Lower leg skin (tissue), 4 donors: ENCODE data around the gene KNOP1. TPM values are rescaled to one million over a fixed set of nuclear protein-coding genes. Genes with fewer than 3 reads are reported as not detected.
"Not testable (repeated sequence)": the region's sequence is repeated elsewhere in the genome, so short reads cannot be mapped to it uniquely, and the experiment has no call there.

Experiments
- DNase-seq, 2 donors: peaks; one replicate each; pipeline ENCODE4 v3.0.0-alpha.2; 2019; ENCODE audit warnings: low spot score in 2 of 2
- H3K4me3 ChIP-seq: fragments of 200-600 bp; sonication (generic); 2 replicates; pipeline ENCODE4 v1.5.1; 2017; ENCODE audit warnings: mild to moderate bottlenecking, low read depth; ENCODE audit not compliant: poor library complexity, severe bottlenecking
- CTCF ChIP-seq, 3 donors: fragments of 450-650 bp; IDR thresholded peaks; one replicate each; pipeline ENCODE4 v1.5.1; 2016; ENCODE audit warnings: antibody characterized with exemption in 3 of 3, mild to moderate bottlenecking in 3 of 3, moderate library complexity in 2 of 3
- POLR2A ChIP-seq, 2 donors: fragments of 450-650 bp; IDR thresholded peaks; one replicate each; pipeline ENCODE4 v1.6.1; 2016 to 2017; ENCODE audit warnings: antibody characterized with exemption in 2 of 2, mild to moderate bottlenecking in 1 of 2, moderate library complexity in 1 of 2
- WGBS, 2 donors: methylation state at CpG; one replicate each; pipeline ENCODE4 v1.1.5; 2018; 5-methylcytosine and 5-hydroxymethylcytosine counted together
- intact Hi-C: fragments of 100-400 bp; cut with DNase I; formaldehyde crosslinking; loops from one replicate; pipeline ENCODE4 v1.15.0; 2023; ENCODE audit warnings: low total_unique reads
- total RNA-seq, 4 donors: library from RNA; depleted of rRNA; stranded (reverse); fragments of >200 nt; gene quantifications; one replicate each; pipeline ENCODE4 v1.1.0, GENCODE V29; 2016

Gene KNOP1
- total RNA-seq, 4 donors from 2014 or later: 12.1 to 22.7 (median 15.0) TPM

GRCh38 chr16:19677402-19677801 lies 40.6 kb downstream of the KNOP1 start:
- TF ChIP-seq CTCF (IDR thresholded peaks at IDR 0.05) (no peak), POLR2A (IDR thresholded peaks at IDR 0.05) (no peak)
- H3K4me3 ChIP-seq: no peak overlapping the region
- intact Hi-C loops: no loop called here
- WGBS, 2 donors: 85 to 91% methylated on average over 7 of the region's 7 CpGs
- DNase-seq: no peak

- intact Hi-C loops: no loop called here
- no peak overlapping the region for H3K4me3 ChIP-seq
- no peak for TF ChIP-seq POLR2A (IDR thresholded peaks at IDR 0.05)
- no peak for TF ChIP-seq CTCF (IDR thresholded peaks at IDR 0.05)
- WGBS, 2 donors: 98 to 99% methylated on average over 5 of the region's 5 CpGs
- DNase-seq: no peak
Measured at GRCh38 chr16:19674485-19674884, 43.5 kb downstream of the KNOP1 start.

- H3K4me3 ChIP-seq: no peak overlapping the region
- no peak for DNase-seq
- intact Hi-C loops: no loop called here
- no peak for TF ChIP-seq CTCF (IDR thresholded peaks at IDR 0.05)
- no peak for TF ChIP-seq POLR2A (IDR thresholded peaks at IDR 0.05)
- 96 to 98% methylated on average over 4 of the region's 4 CpGs for WGBS, 2 donors
Measured at GRCh38 chr16:19672378-19672777, 45.6 kb downstream of the KNOP1 start.

DNA sequence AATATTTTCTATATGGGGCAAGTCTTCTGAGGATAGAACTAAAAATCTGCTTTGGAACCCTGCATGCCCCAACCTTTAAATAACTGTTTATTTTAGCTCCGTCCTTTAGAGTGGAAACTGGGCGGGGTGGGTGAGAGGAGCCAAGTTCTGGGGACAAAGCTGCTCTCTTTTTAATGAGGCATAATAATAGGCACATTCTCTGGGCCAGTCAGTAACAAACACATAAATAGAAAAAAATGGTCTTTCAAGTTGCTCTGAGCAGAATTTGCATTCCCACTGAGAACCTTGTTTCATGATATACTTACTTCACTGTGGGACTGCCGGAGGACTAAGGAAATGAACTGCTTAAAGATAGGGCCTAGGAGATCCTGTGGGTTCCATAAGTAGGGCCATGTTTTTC lies 51.5 kb downstream of the KNOP1 start:
- no peak for TF ChIP-seq CTCF (IDR thresholded peaks at IDR 0.05)
- no peak for TF ChIP-seq POLR2A (IDR thresholded peaks at IDR 0.05)
- 37 to 51% methylated on average over 3 of the region's 3 CpGs for WGBS, 2 donors
- no peak overlapping the region for H3K4me3 ChIP-seq
- intact Hi-C loops: no loop called here
- DNase-seq: no peak

GRCh38 chr16:19665313-19665712 lies 52.7 kb downstream of the KNOP1 start:
- DNase-seq, H3K4me3 ChIP-seq, intact Hi-C loops: not testable (repeated sequence)
- WGBS, 2 donors: 81 to 100% methylated on average over 3 of the region's 3 CpGs

GRCh38 chr16:19664166-19664565 lies 53.9 kb downstream of the KNOP1 start:
- no peak overlapping the region for H3K4me3 ChIP-seq
- intact Hi-C loops: loop anchor here (1.0 kb wide), 1 partner anchor 39 kb away; no protein-coding TSS in a partner anchor
- DNase-seq: no peak
- WGBS, 2 donors: 94 to 95% methylated on average over 6 of the region's 6 CpGs
- TF ChIP-seq POLR2A (IDR thresholded peaks at IDR 0.05) (no peak), CTCF (IDR thresholded peaks at IDR 0.05) (no peak)
